22Rv1 (cell line): ENCODE measurements around the gene MAN1A1.

Source experiments
- H3K27ac ChIP-seq: fragments of 450-650 bp; 2 replicates; pipeline ENCODE4 v1.5.1; 2017
- CTCF ChIP-seq: fragments of 450-650 bp; IDR thresholded peaks from 2 replicates; pipeline ENCODE4 v1.5.1; 2017; ENCODE audit warnings: mild to moderate bottlenecking
- ZFX ChIP-seq: fragments of 450-650 bp; IDR thresholded peaks from 2 replicates; pipeline ENCODE4 v1.6.1; 2017; ENCODE audit warnings: antibody characterized with exemption, borderline replicate concordance

The MAN1A1 gene

GRCh38 chr6:119327810-119328209 is 21.8 kb downstream of the MAN1A1 start:
- TF ChIP-seq ZFX (no peak), CTCF (no peak)

GRCh38 chr6:119326291-119327005 is 23.1 kb downstream of the MAN1A1 start:
- no peak overlapping the region for H3K27ac ChIP-seq
- TF ChIP-seq ZFX (no peak), CTCF (no peak)

More at GRCh38 chr6:119327810-119328209, 21.8 kb downstream of the MAN1A1 start:
- no peak overlapping the region for H3K27ac ChIP-seq

GRCh38 chr6:119325559-119326265 is 23.8 kb downstream of the MAN1A1 start:
- no peak overlapping the region for H3K27ac ChIP-seq
- TF ChIP-seq ZFX, result no peak
- no peak for TF ChIP-seq CTCF

- TF ChIP-seq CTCF (no peak), ZFX (no peak)
- no peak overlapping the region for H3K27ac ChIP-seq
Measured at GRCh38 chr6:119324718-119325117, 24.8 kb downstream of the MAN1A1 start.

GRCh38 chr6:119323931-119324330 is 25.6 kb downstream of the MAN1A1 start:
- no peak overlapping the region for H3K27ac ChIP-seq
- TF ChIP-seq ZFX (no peak), CTCF (no peak)

GRCh38 chr6:119323478-119323877 is 26.1 kb downstream of the MAN1A1 start:
- TF ChIP-seq ZFX (no peak), CTCF (no peak)
- H3K27ac ChIP-seq, result no peak overlapping the region

GRCh38 chr6:119322715-119323350 is 26.7 kb downstream of the MAN1A1 start:
- H3K27ac ChIP-seq, result no peak overlapping the region
- TF ChIP-seq ZFX (no peak), CTCF (no peak)
